Activated naive CD4-positive, alpha-beta T cell treated with anti-CD3 and anti-CD28 coated beads, Interleukin-2, amount 10 ng/mL, durations not matched to agents 7 days and 5 days (primary cell): Measurements from ENCODE around the gene GOLGB1.

ENCODE experiments used
- CTCF ChIA-PET: fragments of 350-600 bp; sonication (Branson Sonifier 250); formaldehyde crosslinking; loops from one replicate; lab custom pipeline; 2021; ENCODE audit warnings: antibody characterized with exemption; lab: Charles Lee
- DNase-seq: peaks from one replicate; pipeline ENCODE4 v3.0.0-alpha.2; 2020
- H3K27ac Mint-ChIP-seq: one replicate; pipeline ENCODE4 v1.8.0; 2021; ENCODE audit warnings: mild to moderate bottlenecking, moderate library complexity, mixed read lengths
- H3K27me3 Mint-ChIP-seq: one replicate; pipeline ENCODE4 v1.8.0; 2021; ENCODE audit warnings: mild to moderate bottlenecking, mixed read lengths
- H3K36me3 Mint-ChIP-seq: one replicate; pipeline ENCODE4 v1.8.0; 2021; ENCODE audit warnings: mixed read lengths
- H3K4me1 Mint-ChIP-seq: one replicate; pipeline ENCODE4 v1.8.0; 2021; ENCODE audit warnings: mixed read lengths
- H3K4me3 Mint-ChIP-seq: one replicate; pipeline ENCODE4 v1.8.0; 2021; ENCODE audit warnings: mild to moderate bottlenecking, moderate library complexity, mixed read lengths
- H3K9me3 Mint-ChIP-seq: one replicate; pipeline ENCODE4 v1.8.0; 2021; ENCODE audit warnings: mixed read lengths

Gene GOLGB1

DNA sequence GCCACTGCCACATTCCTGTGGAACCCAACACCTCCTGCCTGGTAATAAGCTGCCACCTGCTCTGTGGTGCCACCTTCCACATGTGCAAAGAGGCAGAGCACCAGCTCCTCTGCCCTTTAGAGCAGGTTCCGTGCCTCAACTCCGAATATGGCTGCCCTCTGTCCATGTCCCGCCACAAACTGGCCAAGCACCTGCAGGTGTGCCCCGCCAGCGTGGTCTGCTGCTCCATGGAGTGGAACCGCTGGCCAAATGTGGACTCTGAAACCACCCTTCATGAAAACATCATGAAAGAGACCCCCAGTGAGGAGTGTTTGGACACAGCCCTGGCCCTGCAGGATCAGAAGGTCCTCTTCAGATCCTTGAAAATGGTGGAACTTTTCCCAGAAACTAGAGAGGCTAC lies 128.1 kb downstream of the GOLGB1 start:
- CTCF ChIA-PET, result no interaction called here
- DNase-seq, result no peak
- Mint-ChIP-seq H3K36me3 (no peaks in the 10 kb centered on the region), H3K27me3 (peaks cover 23% of the 10 kb centered on the region), H3K27ac (no peak overlapping the region), H3K9me3 (no peaks in the 10 kb centered on the region), H3K4me3 (no peak overlapping the region), H3K4me1 (no peaks in the 10 kb centered on the region)

DNA sequence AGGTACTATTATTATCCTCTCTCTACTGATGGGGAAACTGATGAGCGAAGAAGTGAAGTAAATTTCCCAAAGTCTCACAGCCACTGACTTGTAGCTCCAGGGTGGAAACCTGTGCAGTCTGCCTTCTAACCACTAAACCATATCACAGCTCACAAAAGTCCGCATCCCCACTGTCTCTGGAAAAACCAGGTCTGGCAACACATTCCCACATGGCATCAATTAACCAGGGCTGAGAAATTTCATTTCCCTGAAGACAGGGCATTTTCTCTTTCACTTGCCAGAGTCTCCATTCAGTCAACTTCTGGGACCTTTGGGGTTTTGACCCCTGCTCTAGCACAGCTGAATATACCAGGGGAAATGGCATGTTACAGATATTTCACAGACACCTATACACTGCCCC lies 129.8 kb downstream of the GOLGB1 start:
- Mint-ChIP-seq H3K27me3 (peaks cover 23% of the 10 kb centered on the region), H3K27ac (no peak overlapping the region), H3K36me3 (no peaks in the 10 kb centered on the region), H3K4me1 (no peaks in the 10 kb centered on the region), H3K9me3 (no peaks in the 10 kb centered on the region), H3K4me3 (no peak overlapping the region)
- no peak for DNase-seq
- CTCF ChIA-PET, result no interaction called here
